Peyer's patch (tissue), 4 donors: ENCODE data around the gene MACROH2A2. TPM values are rescaled to one million over a fixed set of nuclear protein-coding genes. Genes with fewer than 3 reads are reported as not detected.

Experiments used
- DNase-seq, 3 donors: peaks; one replicate each; pipeline ENCODE4 v3.0.0-alpha.2; 2017 to 2019
- H3K27ac ChIP-seq, 4 donors: fragments of 200-600 bp; sonication (generic); one replicate each; pipeline ENCODE4 v1.5.1; 2016 to 2019
- H3K27me3 ChIP-seq, 2 donors: fragments of 200-600 bp; sonication (generic); one replicate each; pipeline ENCODE4 v1.5.1; 2019
- H3K36me3 ChIP-seq, 3 donors: fragments of 200-600 bp; sonication (generic); one replicate each; pipeline ENCODE4 v1.5.1; 2016 to 2019
- H3K4me1 ChIP-seq, 4 donors: fragments of 200-600 bp; sonication (generic); one replicate each; pipeline ENCODE4 v1.5.1; 2016 to 2019
- H3K4me3 ChIP-seq, 4 donors: fragments of 200-600 bp; sonication (generic); 1 replicate in 3 of 4; 2 replicates in 1 of 4; pipeline ENCODE4 v1.5.1; 2016 to 2019; ENCODE audit warnings: mild to moderate bottlenecking in 1 of 4
- H3K9me3 ChIP-seq, 4 donors: fragments of 200-600 bp; sonication (generic); one replicate each; pipeline ENCODE4 v1.5.1; 2016 to 2019; ENCODE audit warnings: mild to moderate bottlenecking in 1 of 4
- POLR2A ChIP-seq, 2 donors: fragments of 450-650 bp; IDR thresholded peaks; one replicate each; pipeline ENCODE4 v1.5.1; 2017; ENCODE audit warnings: antibody characterized with exemption in 2 of 2, mild to moderate bottlenecking in 2 of 2, moderate library complexity in 2 of 2
- total RNA-seq, 4 donors: library from RNA; depleted of rRNA; stranded (reverse); fragments of >200 nt; gene quantifications; one replicate each; pipeline ENCODE4 v1.1.0, GENCODE V29; 2016
- TF ChIP-seq, protein P1 (sequence below), 6 experiments: fragments of 450-650 bp in 4 of 6; fragments of 200-600 bp in 2 of 6; sonication (generic) in 1 of 6; IDR thresholded peaks; one replicate each; pipeline ENCODE4 v1.5.1; 2017 to 2019; ENCODE audit warnings: antibody characterized with exemption in 6 of 6, mild to moderate bottlenecking in 3 of 6, moderate library complexity in 1 of 6

MACROH2A2 gene
- total RNA-seq, 4 donors from 2014 or later, result 10.4 to 18.2 (median 13.6) TPM

GRCh38 chr10:70135046-70135445 is 82.4 kb downstream of the MACROH2A2 start:
- DNase-seq, result peak in 1 of 3 donors; percentile 27
- no peak overlapping the region for H3K27ac ChIP-seq

GRCh38 chr10:70135684-70136083 is 83.0 kb downstream of the MACROH2A2 start:
- TF ChIP-seq POLR2A (IDR thresholded peaks at IDR 0.05), result no peak
- TF ChIP-seq, protein P1, sequence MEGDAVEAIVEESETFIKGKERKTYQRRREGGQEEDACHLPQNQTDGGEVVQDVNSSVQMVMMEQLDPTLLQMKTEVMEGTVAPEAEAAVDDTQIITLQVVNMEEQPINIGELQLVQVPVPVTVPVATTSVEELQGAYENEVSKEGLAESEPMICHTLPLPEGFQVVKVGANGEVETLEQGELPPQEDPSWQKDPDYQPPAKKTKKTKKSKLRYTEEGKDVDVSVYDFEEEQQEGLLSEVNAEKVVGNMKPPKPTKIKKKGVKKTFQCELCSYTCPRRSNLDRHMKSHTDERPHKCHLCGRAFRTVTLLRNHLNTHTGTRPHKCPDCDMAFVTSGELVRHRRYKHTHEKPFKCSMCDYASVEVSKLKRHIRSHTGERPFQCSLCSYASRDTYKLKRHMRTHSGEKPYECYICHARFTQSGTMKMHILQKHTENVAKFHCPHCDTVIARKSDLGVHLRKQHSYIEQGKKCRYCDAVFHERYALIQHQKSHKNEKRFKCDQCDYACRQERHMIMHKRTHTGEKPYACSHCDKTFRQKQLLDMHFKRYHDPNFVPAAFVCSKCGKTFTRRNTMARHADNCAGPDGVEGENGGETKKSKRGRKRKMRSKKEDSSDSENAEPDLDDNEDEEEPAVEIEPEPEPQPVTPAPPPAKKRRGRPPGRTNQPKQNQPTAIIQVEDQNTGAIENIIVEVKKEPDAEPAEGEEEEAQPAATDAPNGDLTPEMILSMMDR (IDR thresholded peaks at IDR 0.05), result no peak
- H3K9me3 ChIP-seq, result no peaks in the 10 kb centered on the region
- H3K4me3 ChIP-seq, result no peak overlapping the region
- no peak overlapping the region for H3K27ac ChIP-seq
- H3K36me3 ChIP-seq, result peaks cover 0 to 5% (median 0%) of the 10 kb centered on the region in 3 donors
- H3K27me3 ChIP-seq, result no peaks in the 10 kb centered on the region
- peaks cover 0 to 13% (median 0%) of the 10 kb centered on the region in 4 donors for H3K4me1 ChIP-seq
- DNase-seq, result peak in 1 of 3 donors; percentile 26

More at GRCh38 chr10:70135046-70135445, 82.4 kb downstream of the MACROH2A2 start:
- TF ChIP-seq, protein P1 (IDR thresholded peaks at IDR 0.05), result no peak
- no peak for TF ChIP-seq POLR2A (IDR thresholded peaks at IDR 0.05)
- Histone ChIP-seq H3K9me3 (no peaks in the 10 kb centered on the region), H3K27me3 (no peaks in the 10 kb centered on the region), H3K36me3 (peaks cover 0 to 5% (median 0%) of the 10 kb centered on the region in 3 donors), H3K4me1 (peaks cover 0 to 13% (median 0%) of the 10 kb centered on the region in 4 donors), H3K4me3 (no peak overlapping the region)

- DNase-seq, result no peak
- peaks cover 0 to under 1% (median 0%) of the 10 kb centered on the region in 4 donors for H3K4me1 ChIP-seq
- H3K27ac ChIP-seq, result peak overlapping the region in 2 of 4 donors; percentile 17 to 69
- H3K27me3 ChIP-seq, result no peaks in the 10 kb centered on the region
- TF ChIP-seq POLR2A (IDR thresholded peaks at IDR 0.05), result no peak
- TF ChIP-seq, protein P1 (IDR thresholded peaks at IDR 0.05), result no peak
- H3K4me3 ChIP-seq, result no peak overlapping the region
- no peaks in the 10 kb centered on the region for H3K9me3 ChIP-seq
- peaks cover 0 to 5% (median 0%) of the 10 kb centered on the region in 3 donors for H3K36me3 ChIP-seq
Measured at GRCh38 chr10:70137135-70137534, 84.5 kb downstream of the MACROH2A2 start.

GRCh38 chr10:70137927-70138883 is 85.6 kb downstream of the MACROH2A2 start:
- H3K9me3 ChIP-seq, result no peaks in the 10 kb centered on the region
- H3K27me3 ChIP-seq, result no peaks in the 10 kb centered on the region
- no peak overlapping the region for H3K4me3 ChIP-seq
- peak overlapping the region in 3 of 4 donors; percentile 17 to 69 (median 65) for H3K27ac ChIP-seq
- no peak for DNase-seq
- H3K4me1 ChIP-seq, result no peaks in the 10 kb centered on the region
- peaks cover 0 to 5% (median 0%) of the 10 kb centered on the region in 3 donors for H3K36me3 ChIP-seq
- TF ChIP-seq, protein P1 (IDR thresholded peaks at IDR 0.05), result peak in 3 of 6 experiments; percentile 10 to 37 (median 24)
- no peak for TF ChIP-seq POLR2A (IDR thresholded peaks at IDR 0.05)

DNA sequence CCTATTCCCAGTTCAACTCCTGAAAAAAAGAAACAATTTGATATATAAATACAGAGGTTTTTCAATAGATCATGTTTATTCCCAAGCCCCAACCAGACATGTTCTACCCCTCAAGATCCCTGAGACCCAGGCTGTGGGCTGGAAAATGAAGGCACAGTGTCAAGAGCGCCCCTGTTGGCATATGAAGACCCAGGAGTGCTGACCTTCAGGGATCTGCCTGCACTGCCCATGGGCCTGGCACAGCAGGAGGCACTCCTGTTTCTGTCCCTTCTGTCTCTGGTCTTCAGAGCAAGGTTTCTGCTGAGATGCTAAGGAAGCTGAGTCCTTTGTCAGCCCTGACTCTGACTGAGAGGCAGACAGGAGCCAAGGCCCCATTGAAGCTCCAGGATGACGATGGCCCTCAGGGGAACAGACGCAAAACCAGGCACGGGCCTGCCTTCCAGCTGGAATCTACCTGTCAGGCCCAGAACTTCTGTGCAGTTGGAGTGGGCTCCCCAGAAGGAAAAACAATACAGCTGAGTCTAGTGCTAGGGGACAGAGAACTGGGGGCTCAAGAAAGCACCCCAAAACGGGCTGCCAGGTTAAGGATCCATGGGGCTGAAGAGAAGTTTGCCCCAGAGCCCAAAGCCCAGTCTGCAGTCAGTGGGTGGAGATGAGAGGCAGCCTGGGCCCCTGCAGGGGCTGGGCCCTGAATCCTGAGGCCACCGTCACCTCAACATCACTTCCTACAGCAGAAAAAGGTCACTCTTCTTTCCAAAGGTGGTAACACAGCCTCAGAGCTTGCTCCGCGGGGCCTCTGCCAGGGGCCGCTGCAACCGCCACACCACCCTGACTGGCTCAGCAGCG is 86.7 kb downstream of the MACROH2A2 start:
- Histone ChIP-seq H3K4me3 (no peak overlapping the region), H3K36me3 (peaks cover 0 to 5% (median 0%) of the 10 kb centered on the region in 3 donors), H3K27ac (no peak overlapping the region), H3K9me3 (no peaks in the 10 kb centered on the region), H3K27me3 (no peaks in the 10 kb centered on the region), H3K4me1 (peaks cover 0 to 2% (median 0%) of the 10 kb centered on the region in 4 donors)
- TF ChIP-seq, protein P1 (IDR thresholded peaks at IDR 0.05), result no peak
- no peak for TF ChIP-seq POLR2A (IDR thresholded peaks at IDR 0.05)
- DNase-seq, result no peak
